Measurements from ENCODE around the gene CYP21A2.

The CYP21A2 gene

DNA sequence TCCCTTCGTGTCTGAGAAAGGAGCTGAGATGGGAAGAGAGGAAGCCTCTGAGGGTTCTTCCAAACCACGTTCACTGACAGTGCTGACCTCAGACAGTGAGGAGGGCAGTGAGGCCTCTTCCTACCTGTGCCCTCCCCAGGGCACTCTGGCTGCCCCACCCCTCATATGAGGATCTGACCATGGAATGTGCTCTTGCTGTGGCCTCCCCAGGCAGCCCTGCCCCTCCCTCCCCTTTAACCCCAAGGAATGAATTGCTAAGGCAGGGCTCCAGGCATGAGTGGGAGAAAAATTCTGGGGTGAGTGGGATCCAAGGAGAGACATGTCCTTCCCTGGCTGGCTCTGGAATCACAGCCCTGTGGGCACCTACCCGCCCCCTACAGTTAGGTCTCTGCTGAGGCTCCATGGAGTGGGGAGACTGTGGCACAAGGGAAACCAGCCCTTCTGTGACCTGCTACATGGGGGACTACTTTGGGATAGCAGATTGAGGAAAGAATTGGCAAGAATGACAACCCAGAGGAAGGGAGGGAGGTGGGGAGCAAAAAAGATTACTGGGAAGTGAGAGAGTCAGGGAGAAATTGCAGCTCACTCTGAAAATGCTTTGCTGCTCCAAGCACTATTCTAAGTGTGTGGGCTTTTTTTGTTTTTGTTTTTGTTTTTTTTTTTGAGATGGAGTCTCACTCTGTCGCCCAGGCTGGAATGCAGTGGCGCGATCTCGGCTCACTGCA lies 41.5 kb downstream of the CYP21A2 start:
- Histone ChIP-seq H3K9ac (ENCODE audit: low read length) (no peak overlapping the region), H3K27ac (ENCODE audit: low read length) (no peak overlapping the region), H3K9me3 (ENCODE audit: control insufficient read depth, low read depth, low read length) (no peaks in the 10 kb centered on the region), H3K4me1 (ENCODE audit: control insufficient read depth, low read depth, low read length) (no peaks in the 10 kb centered on the region), H3K27me3 (ENCODE audit: control insufficient read depth, insufficient read depth, low read length) (no peaks in the 10 kb centered on the region), H3K36me3 (ENCODE audit: control insufficient read depth, low read depth, low read length) (no peaks in the 10 kb centered on the region), H3K4me3 (ENCODE audit: low read length) (no peak overlapping the region)

DNA sequence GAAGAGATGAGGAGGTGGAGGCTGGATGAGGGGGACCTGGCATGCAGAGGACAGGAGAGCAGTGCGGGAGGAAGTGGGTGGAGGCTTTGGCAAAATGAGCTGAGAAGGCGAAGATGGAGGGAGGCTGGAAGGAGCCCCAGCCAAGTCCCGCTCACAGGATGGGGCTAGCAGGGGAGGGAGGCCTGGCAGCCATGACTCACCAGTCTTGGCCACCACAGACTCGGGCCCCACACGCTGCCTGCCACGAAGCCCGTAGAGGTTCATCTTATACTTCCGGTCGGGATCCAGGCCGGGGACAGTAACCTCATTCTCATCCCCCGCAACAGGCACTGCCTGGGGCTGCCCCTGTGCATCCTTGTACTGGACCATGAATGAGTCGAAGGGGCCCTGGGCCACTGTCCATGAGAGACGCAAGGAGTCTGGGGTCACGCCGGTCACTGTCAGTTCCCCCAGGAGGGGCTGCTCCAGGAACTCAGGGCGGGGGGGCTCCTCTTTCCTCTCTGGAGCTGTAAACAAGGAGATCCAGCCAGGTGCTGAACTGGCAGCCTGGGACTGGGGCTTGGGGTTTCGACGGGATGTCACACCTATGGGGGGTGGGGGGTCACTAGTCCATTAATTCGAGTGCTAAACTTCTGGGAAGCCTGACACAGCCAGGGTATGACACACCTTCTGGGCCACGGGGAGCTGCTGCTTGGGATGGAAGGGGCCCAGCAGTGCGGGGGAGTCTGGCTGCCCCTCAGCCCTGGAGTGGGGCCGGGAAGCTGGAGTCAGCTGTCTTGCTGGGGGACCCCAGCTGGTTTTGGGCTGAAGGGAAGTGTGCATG lies 43.2 kb downstream of the CYP21A2 start:
- no peaks in the 10 kb centered on the region for H3K4me1 ChIP-seq (ENCODE audit: control insufficient read depth, low read depth, low read length)
- no peak overlapping the region for H3K9ac ChIP-seq (ENCODE audit: low read length)

DNA sequence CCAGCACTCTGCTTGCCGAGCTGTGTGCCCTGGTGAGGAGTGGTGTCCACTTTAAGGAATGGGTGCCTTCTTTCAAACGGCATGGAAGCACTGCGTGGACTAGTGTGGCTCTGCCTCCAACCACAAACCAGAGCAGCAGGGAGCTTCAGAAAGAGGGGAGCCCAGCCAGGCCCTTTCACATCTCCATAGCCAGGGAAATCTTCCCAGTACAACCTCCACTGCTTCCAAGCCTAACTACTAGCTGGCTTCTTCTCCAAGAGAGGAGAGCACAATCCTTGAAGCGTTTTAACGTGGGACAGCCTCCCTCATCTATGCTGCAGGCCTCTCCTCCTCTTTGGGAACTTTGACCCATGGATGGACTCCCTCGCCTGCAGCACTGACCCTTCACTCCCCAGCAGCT lies 44.3 kb downstream of the CYP21A2 start:
- Histone ChIP-seq H3K27ac (ENCODE audit: low read length) (no peak overlapping the region), H3K27me3 (ENCODE audit: control insufficient read depth, insufficient read depth, low read length) (peaks cover 10% of the 10 kb centered on the region), H3K36me3 (ENCODE audit: control insufficient read depth, low read depth, low read length) (no peaks in the 10 kb centered on the region), H3K4me3 (ENCODE audit: low read length) (no peak overlapping the region), H3K4me1 (ENCODE audit: control insufficient read depth, low read depth, low read length) (no peaks in the 10 kb centered on the region), H3K9ac (ENCODE audit: low read length) (no peak overlapping the region), H3K9me3 (ENCODE audit: control insufficient read depth, low read depth, low read length) (no peaks in the 10 kb centered on the region)

More for the DNA sequence above, 43.2 kb downstream of the CYP21A2 start:
- Histone ChIP-seq H3K4me3 (ENCODE audit: low read length) (no peak overlapping the region), H3K9me3 (ENCODE audit: control insufficient read depth, low read depth, low read length) (no peaks in the 10 kb centered on the region), H3K27ac (ENCODE audit: low read length) (no peak overlapping the region), H3K27me3 (ENCODE audit: control insufficient read depth, insufficient read depth, low read length) (peaks cover 1% of the 10 kb centered on the region), H3K36me3 (ENCODE audit: control insufficient read depth, low read depth, low read length) (no peaks in the 10 kb centered on the region)

DNA sequence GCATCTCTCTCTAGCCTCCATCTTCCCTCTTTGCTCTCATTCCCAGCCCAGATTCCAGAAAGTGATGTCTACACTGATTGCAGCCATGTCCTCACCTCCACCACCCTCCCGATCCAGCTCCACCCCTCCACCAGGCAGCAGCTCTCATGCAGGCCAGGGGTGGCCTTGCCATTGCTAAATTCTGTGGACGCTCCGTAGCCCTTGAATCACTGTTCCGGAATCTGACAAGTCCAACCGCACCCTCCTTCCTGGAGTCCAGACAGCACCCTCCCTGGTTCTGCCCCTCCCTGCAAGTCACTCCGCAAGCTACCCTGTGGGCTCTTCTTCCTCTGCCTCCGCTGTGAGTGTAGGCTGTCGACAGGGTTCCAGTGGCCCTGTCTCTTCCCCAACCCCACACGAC lies 44.7 kb downstream of the CYP21A2 start:
- Histone ChIP-seq H3K27ac (ENCODE audit: low read length) (no peak overlapping the region), H3K4me1 (ENCODE audit: control insufficient read depth, low read depth, low read length) (no peaks in the 10 kb centered on the region), H3K27me3 (ENCODE audit: control insufficient read depth, insufficient read depth, low read length) (peaks cover 10% of the 10 kb centered on the region), H3K36me3 (ENCODE audit: control insufficient read depth, low read depth, low read length) (no peaks in the 10 kb centered on the region), H3K4me3 (ENCODE audit: low read length) (no peak overlapping the region), H3K9me3 (ENCODE audit: control insufficient read depth, low read depth, low read length) (no peaks in the 10 kb centered on the region), H3K9ac (ENCODE audit: low read length) (no peak overlapping the region)

DNA sequence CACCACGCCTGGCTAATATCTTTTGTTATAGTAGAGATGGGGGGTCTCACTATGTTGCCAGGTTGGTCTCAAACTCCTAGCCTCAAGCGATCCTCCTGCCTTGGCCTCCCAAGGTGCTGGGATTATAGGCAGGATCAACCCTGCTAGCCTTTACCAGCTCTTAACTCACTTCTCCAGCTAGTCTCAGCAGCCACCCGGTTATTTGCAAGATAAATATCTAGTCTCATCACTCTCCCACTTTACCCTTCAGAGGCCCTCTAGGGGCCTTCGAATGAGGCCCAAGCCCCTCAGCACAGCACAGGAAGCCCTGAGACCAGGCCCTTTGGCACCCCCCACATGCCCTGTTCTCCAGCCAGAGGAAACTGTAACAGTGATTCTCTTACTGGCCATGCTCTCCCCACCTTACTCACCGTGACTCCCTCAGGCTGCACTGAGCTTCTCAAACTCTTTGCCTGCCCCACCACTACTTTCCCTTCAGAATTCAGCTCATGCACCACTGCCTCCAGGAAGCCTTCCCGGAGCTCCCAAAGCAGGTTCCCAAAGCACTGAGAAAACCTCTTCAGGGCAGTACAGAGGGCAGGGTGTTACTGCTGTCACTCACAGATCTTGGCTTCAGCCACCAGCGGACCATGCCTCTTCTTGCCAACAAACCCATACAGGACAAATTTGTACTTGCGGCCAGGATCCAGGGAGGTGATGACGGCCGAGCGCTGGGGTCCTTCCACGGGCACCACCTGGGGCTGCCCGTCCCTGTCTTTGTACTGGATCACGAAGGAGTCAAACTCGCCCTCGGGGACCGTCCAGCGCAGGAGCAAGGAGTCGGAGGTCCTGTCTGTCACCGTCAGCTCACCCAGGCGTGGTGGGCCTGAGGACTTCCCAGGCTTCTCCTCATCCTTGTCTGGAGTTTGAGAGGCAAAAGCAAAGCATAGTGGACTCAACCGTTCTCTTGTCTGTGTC lies 45.9 kb downstream of the CYP21A2 start:
- peaks cover 10% of the 10 kb centered on the region for H3K27me3 ChIP-seq (ENCODE audit: control insufficient read depth, insufficient read depth, low read length)
- no peak overlapping the region for H3K9ac ChIP-seq (ENCODE audit: low read length)
- H3K4me1 ChIP-seq (ENCODE audit: control insufficient read depth, low read depth, low read length) = no peaks in the 10 kb centered on the region
- no peaks in the 10 kb centered on the region for H3K36me3 ChIP-seq (ENCODE audit: control insufficient read depth, low read depth, low read length)
- H3K4me3 ChIP-seq (ENCODE audit: low read length) = no peak overlapping the region
- H3K27ac ChIP-seq (ENCODE audit: low read length) = no peak overlapping the region
- H3K9me3 ChIP-seq (ENCODE audit: control insufficient read depth, low read depth, low read length) = no peaks in the 10 kb centered on the region

DNA sequence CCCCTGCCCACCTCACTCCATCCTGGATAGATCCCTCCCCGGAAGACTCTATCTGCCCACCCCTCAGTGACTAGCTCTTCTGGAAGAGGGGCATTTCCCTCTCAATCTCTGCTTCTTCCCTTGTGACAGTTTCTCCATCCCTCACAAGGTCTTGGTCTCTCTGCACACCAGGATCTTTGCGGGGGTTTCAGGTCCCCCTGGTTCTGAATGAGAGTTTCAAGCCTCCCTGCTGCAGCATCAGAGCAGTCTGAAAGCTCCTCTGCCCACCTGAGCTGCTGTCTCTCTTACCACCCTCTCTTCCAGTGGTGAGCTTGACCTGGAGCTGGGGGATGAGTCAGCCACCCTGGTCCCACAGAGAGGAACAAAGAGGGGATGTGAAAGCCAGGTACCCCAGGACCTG lies 46.6 kb downstream of the CYP21A2 start:
- Histone ChIP-seq H3K9me3 (ENCODE audit: control insufficient read depth, low read depth, low read length) (no peaks in the 10 kb centered on the region), H3K36me3 (ENCODE audit: control insufficient read depth, low read depth, low read length) (no peaks in the 10 kb centered on the region), H3K27ac (ENCODE audit: low read length) (no peak overlapping the region), H3K4me1 (ENCODE audit: control insufficient read depth, low read depth, low read length) (no peaks in the 10 kb centered on the region), H3K9ac (ENCODE audit: low read length) (no peak overlapping the region), H3K27me3 (ENCODE audit: control insufficient read depth, insufficient read depth, low read length) (peaks cover 10% of the 10 kb centered on the region), H3K4me3 (ENCODE audit: low read length) (no peak overlapping the region)

DNA sequence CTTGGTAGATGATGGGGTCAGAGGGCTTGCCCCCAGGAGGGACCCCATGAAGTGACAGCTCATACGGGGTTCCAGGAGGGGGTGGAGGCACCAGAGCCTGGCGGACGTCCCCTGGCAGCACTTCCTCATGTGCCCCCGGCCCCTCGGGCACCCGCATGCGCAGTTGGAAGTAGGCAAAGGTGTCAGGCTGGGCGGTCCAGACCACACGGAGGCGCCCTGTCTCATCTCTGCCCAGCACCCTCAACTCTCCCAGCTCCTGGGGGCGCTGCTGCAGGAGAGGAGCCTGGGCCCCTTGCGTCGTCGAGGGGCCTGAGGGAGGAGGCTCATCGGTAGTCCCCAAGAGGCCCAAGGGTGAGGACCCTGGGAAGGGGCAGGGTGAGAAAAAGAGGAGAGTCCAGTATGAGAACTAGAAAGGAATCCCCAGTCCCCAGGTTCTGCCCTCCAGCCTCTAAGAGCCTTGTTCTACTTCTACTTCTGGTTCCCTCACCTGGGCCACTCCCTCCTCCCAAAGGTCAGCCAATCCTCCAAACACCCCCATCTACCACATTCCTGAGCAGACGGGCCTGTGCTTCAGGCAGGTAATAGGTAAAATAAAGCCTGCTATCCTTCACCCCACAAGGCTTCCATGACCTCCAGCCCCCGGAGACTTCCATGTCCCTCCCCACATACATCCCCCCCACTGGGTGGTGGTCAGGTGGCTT lies 47.7 kb downstream of the CYP21A2 start:
- no peak overlapping the region for H3K4me3 ChIP-seq (ENCODE audit: low read length)
- H3K36me3 ChIP-seq (ENCODE audit: control insufficient read depth, low read depth, low read length) = no peaks in the 10 kb centered on the region
- H3K9me3 ChIP-seq (ENCODE audit: control insufficient read depth, low read depth, low read length) = no peaks in the 10 kb centered on the region
- peaks cover 10% of the 10 kb centered on the region for H3K27me3 ChIP-seq (ENCODE audit: control insufficient read depth, insufficient read depth, low read length)
- H3K9ac ChIP-seq (ENCODE audit: low read length) = no peak overlapping the region
- H3K4me1 ChIP-seq (ENCODE audit: control insufficient read depth, low read depth, low read length) = no peaks in the 10 kb centered on the region
- H3K27ac ChIP-seq (ENCODE audit: low read length) = no peak overlapping the region

DNA sequence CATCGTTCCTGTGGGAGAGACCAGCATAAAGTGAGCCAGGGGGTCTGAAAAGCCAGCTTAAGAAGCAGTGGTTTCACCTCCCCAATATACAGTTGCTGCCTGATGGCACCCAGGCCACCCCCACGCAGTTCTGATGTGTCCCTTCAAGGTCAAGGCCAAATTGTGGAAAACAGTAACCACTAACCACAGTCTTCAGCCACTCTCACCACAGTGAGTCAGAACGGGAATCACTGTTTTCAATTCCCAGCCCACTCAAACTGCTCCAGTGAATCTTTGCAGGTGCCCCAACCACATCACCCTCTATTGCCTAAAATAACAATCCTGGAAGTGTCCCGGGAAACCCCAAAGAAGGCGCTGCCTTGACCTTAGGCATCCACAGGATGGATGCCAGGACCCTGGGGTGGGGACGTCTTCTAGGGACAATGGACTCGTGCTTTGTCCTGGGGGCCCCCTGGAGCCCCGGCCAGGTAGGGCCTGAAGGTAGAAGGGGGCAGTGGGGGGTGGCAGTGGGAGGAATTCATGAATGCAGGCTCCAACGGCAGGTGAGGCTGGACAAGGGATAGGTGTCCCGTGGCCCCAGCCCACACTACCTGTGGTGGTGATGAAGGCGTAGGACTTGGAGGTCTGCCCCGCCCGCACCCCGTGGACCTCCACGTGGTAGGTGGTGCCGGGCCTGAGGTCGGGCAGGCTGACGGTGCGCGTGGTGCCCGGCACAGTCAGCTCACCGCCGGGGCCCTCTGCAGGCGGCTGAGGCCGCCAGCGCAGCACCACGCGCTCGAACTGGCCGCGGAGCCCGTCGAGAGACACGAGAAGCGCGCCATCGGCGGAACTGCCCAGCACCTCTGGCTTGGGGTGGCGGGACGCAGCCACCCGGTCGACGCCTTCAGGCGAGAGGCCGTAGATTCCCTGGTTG lies 48.7 kb downstream of the CYP21A2 start:
- no peak overlapping the region for H3K9ac ChIP-seq (ENCODE audit: low read length)
- H3K9me3 ChIP-seq (ENCODE audit: control insufficient read depth, low read depth, low read length) = no peaks in the 10 kb centered on the region
- H3K27me3 ChIP-seq (ENCODE audit: control insufficient read depth, insufficient read depth, low read length) = peaks cover 10% of the 10 kb centered on the region
- no peak overlapping the region for H3K27ac ChIP-seq (ENCODE audit: low read length)
- H3K4me3 ChIP-seq (ENCODE audit: low read length) = no peak overlapping the region
- H3K36me3 ChIP-seq (ENCODE audit: control insufficient read depth, low read depth, low read length) = no peaks in the 10 kb centered on the region
- no peaks in the 10 kb centered on the region for H3K4me1 ChIP-seq (ENCODE audit: control insufficient read depth, low read depth, low read length)

DNA sequence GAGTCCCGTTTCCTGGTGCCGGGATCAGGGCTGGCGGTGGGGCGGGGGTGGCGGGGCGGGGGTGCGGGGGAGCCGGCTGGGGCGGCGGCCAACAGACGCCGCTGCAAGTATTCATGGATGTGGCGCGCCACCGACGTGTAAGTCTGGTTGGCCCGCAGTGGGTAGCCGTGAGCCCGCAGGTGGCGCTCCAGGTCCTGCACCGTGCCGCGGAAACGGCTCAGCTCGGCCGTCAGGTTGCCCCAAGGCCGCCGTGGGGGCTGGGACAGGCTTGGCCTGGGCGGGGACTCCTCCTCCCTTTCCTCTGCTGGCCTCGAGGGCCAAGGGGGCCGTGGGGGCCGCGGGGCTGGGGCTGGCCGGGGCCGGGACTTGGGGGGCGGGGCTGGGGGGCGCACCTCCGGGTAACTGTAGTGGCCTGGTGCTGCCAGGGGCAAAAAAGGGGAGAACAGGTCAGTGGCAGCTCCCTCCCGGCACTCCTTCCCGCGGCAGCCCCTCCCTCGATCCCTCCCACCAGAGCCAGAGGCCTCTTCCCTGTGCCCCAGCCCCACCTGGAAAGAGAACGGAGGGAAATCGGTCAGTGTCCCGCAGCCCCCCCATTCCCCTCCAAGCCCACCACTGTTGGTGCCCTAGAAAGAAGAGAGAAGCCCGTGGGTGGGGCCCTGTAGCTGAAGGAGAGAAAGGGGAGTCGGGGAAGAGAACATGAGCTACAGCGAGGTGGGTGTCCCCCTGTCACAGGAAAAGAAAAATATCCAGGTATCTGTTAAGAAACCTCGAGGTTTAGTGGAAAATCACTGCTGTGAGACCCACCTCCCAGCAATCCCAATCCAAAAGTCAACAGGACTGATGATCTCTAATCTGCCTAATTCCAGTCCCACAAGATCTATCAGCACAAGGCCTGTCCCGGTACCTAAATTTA lies 49.6 kb downstream of the CYP21A2 start:
- Histone ChIP-seq H3K9me3 (ENCODE audit: control insufficient read depth, low read depth, low read length) (no peaks in the 10 kb centered on the region), H3K4me3 (ENCODE audit: low read length) (peak overlapping the region; percentile 28), H3K27me3 (ENCODE audit: control insufficient read depth, insufficient read depth, low read length) (peaks cover 10% of the 10 kb centered on the region), H3K27ac (ENCODE audit: low read length) (no peak overlapping the region), H3K9ac (ENCODE audit: low read length) (no peak overlapping the region), H3K36me3 (ENCODE audit: control insufficient read depth, low read depth, low read length) (no peaks in the 10 kb centered on the region), H3K4me1 (ENCODE audit: control insufficient read depth, low read depth, low read length) (no peaks in the 10 kb centered on the region)

All from iPS-18a (cell line).